Epithelial cell of prostate (primary cell): ENCODE data around the gene CPNE5.

Experiments used
- DNase-seq: peaks from one replicate; pipeline ENCODE4 v3.0.0-alpha.2; 2011; ENCODE audit warnings: low read depth, low spot score
- H3K27ac ChIP-seq: fragments of 450-650 bp; 2 replicates; pipeline ENCODE4 v1.5.1; 2017; ENCODE audit warnings: mild to moderate bottlenecking

The CPNE5 gene

GRCh38 chr6:36838896-36839748, at the start of gene CPNE5:
Gene CPNE5, minus strand, starts transcription at chr6:36839444. Its CDS starts 67 bp downstream, at chr6:36839377.
- no peak for DNase-seq
- no peak within 1 kb of the TSS for H3K27ac ChIP-seq

- H3K27ac ChIP-seq, result no peak overlapping the region
- DNase-seq, result no peak
These were observed 48.9 kb upstream of the CPNE5 start for GRCh38 chr6:36888115-36888643.

- no peak for DNase-seq
- no peak overlapping the region for H3K27ac ChIP-seq
These were observed 47.8 kb upstream of the CPNE5 start for GRCh38 chr6:36886950-36887618.

DNA sequence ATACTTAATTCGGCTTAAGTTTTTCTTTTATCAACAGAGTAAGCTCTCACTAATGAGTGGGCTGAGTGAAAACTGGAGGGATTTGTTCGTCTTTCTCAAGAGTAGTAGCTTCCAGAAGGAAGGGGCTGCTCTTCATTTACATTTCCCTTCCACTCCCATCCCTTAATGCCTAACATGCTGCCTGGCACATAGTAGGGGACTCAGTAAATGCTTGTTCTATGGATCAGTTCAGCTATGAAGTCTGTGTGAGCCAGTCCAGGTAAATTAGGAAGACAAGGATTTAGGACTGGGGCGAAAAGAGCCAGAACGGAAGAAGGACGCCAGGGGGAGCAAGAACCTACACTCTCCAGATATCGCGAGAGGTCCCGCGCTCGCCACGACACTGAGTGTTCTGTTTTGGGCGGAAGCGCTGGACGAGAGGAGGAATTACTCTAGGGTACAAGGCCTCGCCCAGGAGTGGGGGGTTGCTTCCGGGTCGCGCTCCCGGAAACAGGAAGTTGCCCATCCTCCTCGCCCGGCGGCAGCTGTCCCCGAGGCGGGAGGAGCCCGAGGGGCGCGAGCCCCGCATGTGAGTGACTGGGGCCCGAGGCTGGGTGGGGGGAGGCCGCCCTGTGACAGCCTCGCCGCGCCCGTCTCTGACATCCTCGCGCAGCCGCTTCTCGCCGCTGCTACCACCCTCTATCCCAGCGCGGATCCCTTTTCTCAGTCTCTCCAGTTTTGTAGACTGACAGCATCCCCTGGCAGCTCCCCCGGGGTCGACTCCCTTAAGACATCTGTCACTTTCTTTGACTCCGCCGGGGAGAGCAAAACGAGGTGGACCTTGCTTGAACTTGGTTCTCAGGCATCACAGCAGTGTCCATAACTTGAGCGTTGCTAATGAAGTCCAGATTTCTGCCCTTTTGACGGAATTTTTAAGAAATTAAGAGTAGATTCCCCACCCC, 46.5 kb upstream of the CPNE5 start, which contains the start of gene C6orf89:
Gene C6orf89 (plus strand): TSS at position 492 of the 941 bp plus-strand sequence. CDS start 13,493 bp downstream, outside the sequence.
- peak within 1 kb of the TSS; percentile 50 for H3K27ac ChIP-seq
- peak; percentile 83 for DNase-seq

DNA sequence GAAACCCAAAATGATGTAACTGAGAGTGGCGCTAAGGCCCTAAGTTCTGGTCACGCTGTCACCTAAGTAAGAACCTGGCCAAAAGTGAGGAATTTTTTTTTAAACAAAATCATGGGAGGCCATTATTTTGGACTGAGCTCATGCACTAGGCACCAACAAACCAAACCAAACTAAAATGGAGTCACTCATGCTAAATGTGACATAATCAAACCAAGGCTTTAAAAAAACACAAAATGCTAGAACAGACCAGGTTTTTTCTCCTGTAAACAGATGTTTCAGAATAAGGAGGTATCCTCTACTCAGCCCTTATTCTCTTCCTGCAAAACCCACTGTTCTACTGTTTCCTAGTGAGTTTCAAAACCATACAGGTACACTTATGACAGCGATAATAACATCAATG, 45.4 kb upstream of the CPNE5 start:
- DNase-seq, result no peak
- H3K27ac ChIP-seq, result no peak overlapping the region

GRCh38 chr6:36875250-36875633, 36.0 kb upstream of the CPNE5 start:
- H3K27ac ChIP-seq, result peak overlapping the region; percentile 81
- no peak for DNase-seq

DNA sequence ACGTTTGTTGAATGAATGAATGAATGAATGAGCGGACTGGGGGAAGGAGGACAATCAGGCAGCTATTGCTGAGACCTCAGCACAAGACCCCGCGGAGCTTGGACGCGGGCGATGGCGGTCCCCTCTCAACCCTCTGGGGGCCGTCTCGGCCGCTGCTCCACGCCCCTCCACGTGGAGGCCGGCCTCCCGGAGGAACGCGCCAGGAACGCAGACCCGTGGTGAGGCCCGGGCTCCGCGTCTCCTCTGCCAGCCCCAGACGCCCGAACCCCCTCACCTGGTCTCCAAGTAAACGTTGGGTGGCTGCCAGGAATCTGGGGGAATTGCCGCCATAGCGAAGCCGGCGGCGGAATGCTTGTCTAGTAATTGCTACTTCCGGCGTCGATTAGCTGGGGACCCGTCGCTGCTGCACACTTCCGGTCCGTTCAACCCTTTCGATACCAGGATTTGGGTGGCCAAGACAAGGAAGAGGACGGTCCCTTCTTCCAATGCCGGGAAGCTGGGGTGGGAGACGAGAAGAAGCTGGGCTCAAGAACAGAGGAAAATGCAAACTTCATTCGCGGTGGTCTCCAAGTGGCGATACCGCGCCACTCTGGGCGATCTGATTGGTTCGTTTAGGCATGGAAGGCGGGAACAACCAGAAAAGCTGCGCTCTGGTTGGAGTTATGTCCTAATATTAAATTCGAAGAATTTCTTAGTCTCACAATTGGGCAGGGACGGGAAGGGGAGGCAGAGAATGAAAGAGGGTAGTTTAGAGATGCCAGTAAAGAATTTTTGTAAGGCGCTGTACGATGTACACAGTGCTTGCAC, 35.4 kb upstream of the CPNE5 start, which contains the start of gene PPIL1:
Gene PPIL1 (minus strand): TSS at position 361 of the 807 bp plus-strand sequence. CDS start 31 bp downstream, at position 330.
- DNase-seq, result peak; percentile 37

DNA sequence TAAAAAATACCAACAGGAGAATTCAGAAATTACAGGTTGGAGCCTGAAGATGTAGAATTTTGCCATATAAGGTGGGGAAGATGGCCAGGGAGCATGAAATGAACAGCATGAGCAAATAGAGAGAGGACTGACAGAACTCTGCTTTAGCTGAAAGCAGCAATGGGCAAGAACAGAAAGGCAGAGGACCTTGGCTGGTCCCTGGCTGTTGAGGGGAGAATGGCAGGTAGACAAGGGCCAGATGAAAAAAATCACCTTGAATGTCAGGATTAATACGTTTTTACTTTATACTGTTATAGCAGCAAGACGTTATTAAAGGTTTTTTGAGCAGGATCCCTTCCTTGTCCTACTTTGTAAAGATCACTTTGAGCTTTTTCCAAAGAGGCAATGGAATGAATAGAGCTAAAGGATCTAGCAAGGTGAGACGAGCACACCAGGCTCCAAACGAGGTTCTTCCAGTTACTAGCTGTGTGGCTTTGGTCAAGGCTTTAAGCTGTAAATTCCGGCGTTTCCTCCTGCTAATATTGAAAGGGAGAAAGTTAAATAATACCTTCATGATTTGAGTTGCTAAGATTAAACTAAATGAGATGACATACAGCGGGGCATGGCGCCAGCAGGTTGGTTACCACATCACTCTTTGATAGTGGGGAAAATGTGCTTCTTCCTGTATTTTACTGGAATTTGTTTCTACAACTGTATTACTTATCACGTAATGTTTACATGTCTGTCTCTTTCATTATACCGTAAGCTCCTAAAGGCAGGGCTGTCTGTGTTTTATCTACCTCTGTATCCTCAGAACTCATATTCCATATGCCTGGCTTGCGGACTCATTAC, 34.6 kb upstream of the CPNE5 start:
- DNase-seq, result no peak
- peak overlapping the region; percentile 81 for H3K27ac ChIP-seq

More for the DNA sequence above, 35.4 kb upstream of the CPNE5 start, which contains the start of gene PPIL1:
- H3K27ac ChIP-seq, result peak within 1 kb of the TSS; percentile 81

- peak overlapping the region; percentile 81 for H3K27ac ChIP-seq
- DNase-seq, result no peak
These were observed 33.9 kb upstream of the CPNE5 start for GRCh38 chr6:36873115-36873514.

GRCh38 chr6:36871686-36872085, 32.4 kb upstream of the CPNE5 start:
- no peak for DNase-seq
- no peak overlapping the region for H3K27ac ChIP-seq

DNA sequence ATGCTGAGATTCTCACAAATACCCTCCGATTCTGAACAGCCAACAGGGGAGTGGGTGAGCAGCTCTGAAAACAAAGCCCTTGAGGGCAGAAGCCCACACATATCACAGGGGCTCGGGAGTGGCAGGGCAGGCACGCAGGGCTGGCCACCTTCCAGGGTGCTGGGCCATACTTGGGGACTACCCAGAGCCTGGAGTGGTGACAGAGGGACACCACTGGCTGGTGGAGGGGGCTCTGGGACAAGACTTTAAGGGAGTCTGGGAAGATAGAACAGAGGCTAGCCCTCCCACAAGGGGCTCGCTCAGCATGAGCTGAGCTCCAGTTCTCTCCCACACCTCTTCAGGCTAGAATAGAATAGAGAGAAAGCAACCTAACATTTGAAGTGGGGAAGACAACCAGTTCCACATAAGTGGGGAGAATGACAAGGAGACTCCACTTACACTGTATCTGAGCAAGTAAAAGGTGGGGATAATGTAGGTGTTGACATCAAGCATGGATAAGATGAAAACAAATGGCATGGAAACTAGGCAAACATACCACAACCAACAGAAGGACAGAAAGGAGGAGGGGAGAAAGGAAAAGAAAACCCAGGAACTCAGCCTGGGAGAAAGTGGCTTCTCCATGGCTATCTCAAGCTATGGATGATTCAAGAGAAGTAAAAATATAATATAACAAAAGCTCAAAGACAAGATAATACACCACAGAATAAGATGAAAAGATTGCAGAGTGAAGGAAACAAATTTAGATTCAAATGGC, 28.4 kb upstream of the CPNE5 start:
- H3K27ac ChIP-seq, result no peak overlapping the region
- no peak for DNase-seq

DNA sequence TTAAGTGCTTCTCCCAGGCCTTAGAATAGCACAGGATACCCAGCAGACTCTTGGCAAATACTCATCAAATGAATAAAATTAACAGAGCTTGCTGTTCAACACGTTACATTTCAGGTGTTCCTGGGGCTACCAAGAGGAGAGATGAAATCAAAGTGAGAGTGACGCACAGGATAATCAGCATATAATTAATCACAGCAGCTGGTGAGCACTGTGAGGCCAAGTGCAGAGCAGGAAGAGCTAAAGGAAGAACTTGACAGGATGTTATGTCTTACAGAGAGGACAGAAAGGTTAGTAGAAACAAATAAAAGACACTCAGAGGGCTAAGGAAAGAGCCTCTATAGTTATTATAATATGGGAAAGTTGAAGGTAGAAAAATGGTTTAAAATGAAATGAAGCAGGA, 26.6 kb upstream of the CPNE5 start:
- no peak for DNase-seq

DNA sequence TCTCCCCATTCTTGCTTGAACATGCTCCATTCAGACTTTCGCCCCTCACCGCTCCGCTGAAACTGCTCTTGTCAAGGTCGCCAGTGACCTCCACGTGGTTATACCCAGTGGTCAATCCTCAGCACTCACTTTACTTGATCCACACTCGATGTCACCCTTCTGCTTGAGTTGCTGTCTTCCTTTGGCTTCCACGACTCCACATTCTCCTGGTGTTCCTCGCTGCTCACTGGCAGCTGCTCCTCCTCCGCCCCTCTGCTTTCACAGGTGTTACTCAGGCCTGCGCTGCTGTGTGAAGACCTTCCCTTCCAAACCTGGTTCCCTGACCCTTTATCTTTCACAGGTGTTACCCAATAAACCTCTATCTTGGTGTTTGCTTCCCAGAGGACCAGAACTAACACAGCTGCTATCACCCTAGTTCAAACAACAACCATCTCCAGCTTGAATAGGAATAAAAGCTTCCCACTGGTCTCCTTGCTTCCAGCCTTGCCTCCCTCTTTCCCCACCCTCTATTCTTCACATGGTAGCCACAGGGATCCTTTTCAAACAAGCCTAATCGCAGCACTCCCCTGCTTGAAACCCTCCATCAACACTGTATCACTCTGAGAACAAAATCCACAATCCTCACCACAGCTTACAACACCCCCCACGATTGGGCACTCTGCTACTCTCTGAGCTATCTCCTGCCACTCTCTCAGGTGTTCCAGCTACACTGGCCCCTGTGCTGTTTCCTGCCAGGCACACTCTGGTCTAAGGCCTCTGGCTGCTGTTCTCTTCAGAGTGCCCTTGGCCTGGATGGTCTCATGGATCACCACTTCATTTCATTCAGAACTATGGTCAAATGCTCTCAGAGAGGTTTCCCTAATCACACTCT, 24.7 kb upstream of the CPNE5 start:
- DNase-seq, result no peak
- no peak overlapping the region for H3K27ac ChIP-seq

More for the DNA sequence above, 26.6 kb upstream of the CPNE5 start:
- H3K27ac ChIP-seq, result no peak overlapping the region

GRCh38 chr6:36862848-36863382, 23.7 kb upstream of the CPNE5 start:
- no peak for DNase-seq
- peak overlapping the region; percentile 68 for H3K27ac ChIP-seq

DNA sequence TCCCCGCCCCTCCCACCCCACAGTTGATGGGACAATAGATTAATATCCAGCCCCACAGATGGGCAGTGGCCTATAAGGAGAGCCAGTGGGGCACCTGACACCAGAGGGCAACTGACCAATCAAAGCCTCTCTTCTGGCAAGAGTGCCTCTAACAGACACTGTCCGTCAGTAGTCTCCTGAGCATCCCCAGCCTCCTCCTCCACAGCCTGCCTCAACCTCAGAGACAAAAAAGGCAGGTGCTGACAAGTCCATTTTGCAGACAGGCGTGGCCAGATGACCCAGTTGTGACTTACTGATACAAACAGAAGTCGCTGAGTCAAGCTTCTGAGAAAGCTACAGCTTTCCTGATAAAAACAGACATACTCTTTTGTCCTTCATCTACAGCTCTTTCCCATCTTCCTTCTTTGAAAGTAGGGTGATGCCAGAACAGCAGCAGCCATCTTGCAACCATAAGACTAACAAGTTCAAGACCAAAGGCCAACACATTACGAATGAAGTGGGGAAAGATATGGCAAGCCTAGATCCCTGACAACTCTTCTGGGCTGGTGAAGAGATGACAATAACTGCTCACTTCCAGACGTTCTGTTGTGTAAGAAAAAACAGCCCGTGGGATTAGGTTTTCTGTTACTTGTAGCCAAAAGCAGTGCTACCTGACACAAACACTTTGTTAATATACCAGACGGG, 23.1 kb upstream of the CPNE5 start:
- DNase-seq, result peak; percentile 85
- peak overlapping the region; percentile 68 for H3K27ac ChIP-seq

DNA sequence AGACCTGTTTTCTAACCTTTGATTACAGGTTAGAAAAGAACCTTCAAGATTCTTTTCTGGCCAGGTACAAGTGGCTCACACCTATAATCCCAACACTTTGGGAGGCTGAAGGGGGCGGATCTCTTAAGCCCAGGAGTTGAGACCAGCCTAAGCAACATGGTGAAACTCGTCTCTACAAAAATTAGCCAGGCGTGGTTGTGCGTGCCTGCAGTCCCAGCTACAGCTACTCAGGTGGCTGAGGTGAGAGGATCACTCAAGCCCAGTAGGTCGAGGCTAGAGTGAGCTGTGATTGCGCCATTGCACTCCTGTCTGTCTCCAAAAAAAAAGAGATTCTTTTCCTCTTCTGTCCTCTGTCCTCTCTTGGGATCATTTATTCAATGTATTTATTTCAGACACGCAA, 20.9 kb upstream of the CPNE5 start:
- no peak for DNase-seq
- no peak overlapping the region for H3K27ac ChIP-seq
